Measurements from ENCODE around the gene MYOM1. TPM values are rescaled to one million over a fixed set of nuclear protein-coding genes. Genes with fewer than 3 reads are reported as not detected.

Gene MYOM1
- total and polyA plus RNA-seq, 2 donors (not counting 3 experiments of a cell fraction or from before 2014, with no cell fraction given) = 0.08 TPM; not detected in 1

DNA sequence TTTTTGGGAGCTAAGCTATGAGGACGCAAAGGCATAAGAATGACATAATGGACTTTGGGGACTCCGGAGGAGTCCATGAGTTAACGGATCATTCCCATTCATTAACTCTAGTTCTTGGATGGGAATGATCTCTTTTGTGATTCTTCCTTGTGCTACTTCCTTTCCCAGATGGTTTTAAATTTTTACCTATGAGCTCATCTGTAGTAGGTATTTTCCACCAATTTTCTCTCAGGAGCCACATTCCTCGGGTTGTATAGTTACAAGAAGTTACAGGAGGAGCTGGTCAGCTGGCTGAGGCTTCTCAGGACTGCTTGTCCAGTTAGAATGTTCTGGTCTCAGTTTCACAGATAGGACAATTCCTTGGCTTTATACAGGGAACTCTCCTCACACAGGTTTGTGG is 164.0 kb downstream of the MYOM1 start:
- Histone ChIP-seq H2AFZ (ENCODE audit: low read depth, low read length) (no peak overlapping the region), H3K4me1 (ENCODE audit: control insufficient read depth, extremely low read depth, insufficient read depth, low read length) (peaks cover 7% of the 10 kb centered on the region), H3K27ac (ENCODE audit: insufficient read depth, low read depth, low read length) (no peak overlapping the region), H3K4me2 (ENCODE audit: insufficient read depth, low read length) (no peak overlapping the region), H3K27me3 (ENCODE audit: control insufficient read depth in 2 of 2, insufficient read depth in 2 of 2, low read length in 2 of 2) (no peaks in the 10 kb centered on the region), H3K79me2 (ENCODE audit: control insufficient read depth, insufficient read depth, low read length) (no peaks in the 10 kb centered on the region), H3K36me3 (ENCODE audit: control insufficient read depth in 2 of 2, extremely low read depth in 1 of 2, insufficient read depth in 2 of 2, low read length in 2 of 2) (no peaks in the 10 kb centered on the region), H3K9me1 (replicated peaks; ENCODE audit: control insufficient read depth, extremely low read depth, insufficient read depth, low read length) (no peaks in the 10 kb centered on the region), H4K20me1 (replicated peaks; ENCODE audit: control insufficient read depth, extremely low read depth, insufficient read depth, low read length) (no peaks in the 10 kb centered on the region), H3K9ac (replicated peaks; ENCODE audit: extremely low read depth, insufficient read depth, low read length) (no peak overlapping the region), H3K4me3 (replicated peaks in 1 of 3; ENCODE audit: insufficient read depth in 1 of 3, low read depth in 1 of 3, low read length in 3 of 3) (no peak overlapping the region), H3K9me3 (replicated peaks; ENCODE audit: control insufficient read depth, insufficient read depth, low read length) (no peaks in the 10 kb centered on the region)
- TF ChIP-seq POLR2A (IDR thresholded peaks at IDR 0.05; ENCODE audit: low read depth, low read length) (no peak), MYC (IDR thresholded peaks at IDR 0.05; ENCODE audit: low read depth, low read length) (no peak), EZH2 (IDR thresholded peaks at IDR 0.05; ENCODE audit: borderline replicate concordance, low read depth, low read length, severe bottlenecking) (no peak), POLR2AphosphoS5 (IDR thresholded peaks at IDR 0.05; ENCODE audit: insufficient read depth, low read depth, low read length) (no peak), GATA2 (IDR thresholded peaks at IDR 0.05; ENCODE audit: insufficient read depth, insufficient read length, low read depth, low read length) (no peak), JUN (IDR thresholded peaks at IDR 0.05; ENCODE audit: borderline replicate concordance, insufficient read depth, insufficient read length, low read depth) (no peak), FOS (IDR thresholded peaks at IDR 0.05; ENCODE audit: borderline replicate concordance, insufficient read depth, low read length) (no peak)
- TF ChIP-seq, protein P1, sequence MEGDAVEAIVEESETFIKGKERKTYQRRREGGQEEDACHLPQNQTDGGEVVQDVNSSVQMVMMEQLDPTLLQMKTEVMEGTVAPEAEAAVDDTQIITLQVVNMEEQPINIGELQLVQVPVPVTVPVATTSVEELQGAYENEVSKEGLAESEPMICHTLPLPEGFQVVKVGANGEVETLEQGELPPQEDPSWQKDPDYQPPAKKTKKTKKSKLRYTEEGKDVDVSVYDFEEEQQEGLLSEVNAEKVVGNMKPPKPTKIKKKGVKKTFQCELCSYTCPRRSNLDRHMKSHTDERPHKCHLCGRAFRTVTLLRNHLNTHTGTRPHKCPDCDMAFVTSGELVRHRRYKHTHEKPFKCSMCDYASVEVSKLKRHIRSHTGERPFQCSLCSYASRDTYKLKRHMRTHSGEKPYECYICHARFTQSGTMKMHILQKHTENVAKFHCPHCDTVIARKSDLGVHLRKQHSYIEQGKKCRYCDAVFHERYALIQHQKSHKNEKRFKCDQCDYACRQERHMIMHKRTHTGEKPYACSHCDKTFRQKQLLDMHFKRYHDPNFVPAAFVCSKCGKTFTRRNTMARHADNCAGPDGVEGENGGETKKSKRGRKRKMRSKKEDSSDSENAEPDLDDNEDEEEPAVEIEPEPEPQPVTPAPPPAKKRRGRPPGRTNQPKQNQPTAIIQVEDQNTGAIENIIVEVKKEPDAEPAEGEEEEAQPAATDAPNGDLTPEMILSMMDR (IDR thresholded peaks at IDR 0.05; ENCODE audit: extremely low read depth in 1 of 2, insufficient read depth in 1 of 2, low read depth in 1 of 2, low read length in 2 of 2) = no peak
- TF ChIP-seq, protein P2, sequence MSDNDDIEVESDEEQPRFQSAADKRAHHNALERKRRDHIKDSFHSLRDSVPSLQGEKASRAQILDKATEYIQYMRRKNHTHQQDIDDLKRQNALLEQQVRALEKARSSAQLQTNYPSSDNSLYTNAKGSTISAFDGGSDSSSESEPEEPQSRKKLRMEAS (IDR thresholded peaks at IDR 0.05; ENCODE audit: insufficient read depth, insufficient read length) = no peak
- ChIA-PET CTCF (interaction anchor here (0.9 to 2.2 kb wide), 4 partner anchors 10 to 96 kb away, joined by 4 to 6 read pairs (median 4); no protein-coding TSS in a partner anchor), POLR2A (no interaction called here)
- dilution Hi-C loops (cut with MboI; ENCODE audit: extremely low pct_ligation_motif_present, low sequenced_read_pairs) (no loop called here), intact Hi-C loops (cut with micrococcal nuclease) (no loop called here)
- DNase-seq (ENCODE audit: low read depth, low spot score) (no peak), FAIRE-seq (no peak)
- BruUV-seq (replicated peaks) = no TSS peak
